GM12874 (cell line): ENCODE data around the gene CPSF2.

Experiments
- TF ChIP-seq, protein P1 (sequence below): IDR thresholded peaks from 2 replicates; pipeline ENCODE4 v1.5.1; 2011; ENCODE audit warnings: low read depth, mild to moderate bottlenecking, control low read depth, low read length, moderate library complexity; ENCODE audit not compliant: insufficient read depth

CPSF2 gene

GRCh38 chr14:92198804-92199203, 77.0 kb downstream of the CPSF2 start:
- TF ChIP-seq, protein P1, sequence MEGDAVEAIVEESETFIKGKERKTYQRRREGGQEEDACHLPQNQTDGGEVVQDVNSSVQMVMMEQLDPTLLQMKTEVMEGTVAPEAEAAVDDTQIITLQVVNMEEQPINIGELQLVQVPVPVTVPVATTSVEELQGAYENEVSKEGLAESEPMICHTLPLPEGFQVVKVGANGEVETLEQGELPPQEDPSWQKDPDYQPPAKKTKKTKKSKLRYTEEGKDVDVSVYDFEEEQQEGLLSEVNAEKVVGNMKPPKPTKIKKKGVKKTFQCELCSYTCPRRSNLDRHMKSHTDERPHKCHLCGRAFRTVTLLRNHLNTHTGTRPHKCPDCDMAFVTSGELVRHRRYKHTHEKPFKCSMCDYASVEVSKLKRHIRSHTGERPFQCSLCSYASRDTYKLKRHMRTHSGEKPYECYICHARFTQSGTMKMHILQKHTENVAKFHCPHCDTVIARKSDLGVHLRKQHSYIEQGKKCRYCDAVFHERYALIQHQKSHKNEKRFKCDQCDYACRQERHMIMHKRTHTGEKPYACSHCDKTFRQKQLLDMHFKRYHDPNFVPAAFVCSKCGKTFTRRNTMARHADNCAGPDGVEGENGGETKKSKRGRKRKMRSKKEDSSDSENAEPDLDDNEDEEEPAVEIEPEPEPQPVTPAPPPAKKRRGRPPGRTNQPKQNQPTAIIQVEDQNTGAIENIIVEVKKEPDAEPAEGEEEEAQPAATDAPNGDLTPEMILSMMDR = no peak

GRCh38 chr14:92199763-92200162, 78.0 kb downstream of the CPSF2 start:
- TF ChIP-seq, protein P1 = no peak

- TF ChIP-seq, protein P1 = no peak
Observed at GRCh38 chr14:92203116-92203515, 81.3 kb downstream of the CPSF2 start.

GRCh38 chr14:92204792-92205191, 83.0 kb downstream of the CPSF2 start:
- TF ChIP-seq, protein P1 = no peak

DNA sequence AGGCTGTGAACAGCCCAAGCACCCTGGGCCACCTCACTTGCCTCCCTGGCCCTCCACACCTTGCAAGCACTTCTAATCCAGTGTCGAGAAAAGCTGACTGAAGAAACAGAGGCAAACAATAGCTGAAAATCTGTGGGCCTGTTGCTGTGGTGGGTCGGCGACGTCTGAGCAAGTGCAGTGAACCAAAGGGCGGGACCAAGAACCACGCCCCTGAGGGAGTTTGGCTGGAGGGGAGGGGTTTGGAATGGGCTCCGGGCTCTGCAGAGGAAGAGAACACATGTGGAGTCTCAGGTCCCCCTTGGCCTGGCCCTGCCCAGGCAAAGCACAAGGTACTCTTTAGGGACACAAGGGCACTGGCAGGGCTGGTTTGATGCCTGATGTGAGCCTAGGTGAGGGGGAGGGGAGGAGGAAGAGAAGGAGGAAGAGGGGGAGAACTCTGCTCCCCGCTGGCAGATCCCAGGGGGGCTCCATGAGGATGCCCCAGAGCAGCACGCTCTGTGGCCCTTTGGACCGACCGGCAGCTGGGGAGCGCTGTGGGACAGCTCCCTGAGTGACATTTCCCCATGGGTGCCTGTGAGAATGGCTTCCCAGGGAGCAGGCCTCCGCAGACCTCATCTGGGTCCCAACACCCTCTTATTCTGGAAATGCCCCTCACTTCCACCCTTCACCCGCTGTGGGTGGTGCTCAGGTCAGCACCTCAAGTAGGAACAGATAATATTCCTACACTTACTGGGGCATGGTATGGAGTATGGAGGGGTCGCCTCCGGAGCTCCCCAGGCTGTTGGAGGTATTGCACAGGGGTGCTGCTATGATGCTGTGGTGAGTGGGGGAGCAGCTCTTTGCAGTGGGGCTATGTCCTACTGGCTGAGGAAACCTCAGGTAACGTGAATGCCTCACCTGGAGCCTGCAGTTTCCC, 85.5 kb downstream of the CPSF2 start:
- TF ChIP-seq, protein P1 = no peak

DNA sequence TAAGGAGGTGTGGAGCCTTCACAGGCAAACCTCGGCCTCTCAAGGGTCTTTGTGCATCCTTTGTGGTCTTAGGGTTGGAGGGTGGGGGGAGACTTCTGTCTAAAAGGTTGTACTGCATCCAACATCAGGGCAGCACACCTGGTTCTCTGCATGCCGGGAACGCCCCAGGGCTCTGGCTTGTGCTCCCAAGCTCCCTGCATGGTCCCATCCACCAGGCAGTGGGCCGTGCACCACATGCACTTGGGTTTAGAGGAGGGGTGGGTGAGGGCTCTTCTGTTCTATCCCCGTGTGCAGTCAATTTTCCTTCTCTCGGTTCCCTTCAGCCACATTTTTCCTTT, 86.1 kb downstream of the CPSF2 start:
- TF ChIP-seq, protein P1 = no peak

GRCh38 chr14:92209141-92209540, 87.4 kb downstream of the CPSF2 start:
- TF ChIP-seq, protein P1 = no peak
